HEK293T (cell line): ENCODE measurements around the gene TMEM106C.

Experiments used
- ARNT ChIP-seq: fragments of 450-650 bp; IDR thresholded peaks from 2 replicates; pipeline ENCODE4 v1.6.1; 2017; ENCODE audit warnings: mild to moderate bottlenecking
- CTBP1 ChIP-seq: fragments of 450-650 bp; IDR thresholded peaks from 2 replicates; pipeline ENCODE4 v1.6.1; 2016; ENCODE audit warnings: borderline replicate concordance
- ELF4 ChIP-seq: fragments of 450-650 bp; IDR thresholded peaks from 2 replicates; pipeline ENCODE4 v1.6.1; 2017; ENCODE audit warnings: antibody characterized with exemption
- FOXA1 ChIP-seq: fragments of 450-650 bp; IDR thresholded peaks from 2 replicates; pipeline ENCODE4 v1.6.1; 2016; ENCODE audit warnings: mild to moderate bottlenecking
- FOXK2 ChIP-seq: fragments of 450-650 bp; IDR thresholded peaks from 2 replicates; pipeline ENCODE4 v1.6.1; 2016; ENCODE audit warnings: mild to moderate bottlenecking
- FOXM1 ChIP-seq: fragments of 450-650 bp; IDR thresholded peaks from 2 replicates; pipeline ENCODE4 v1.6.1; 2017; ENCODE audit warnings: mild to moderate bottlenecking, borderline replicate concordance
- NFRKB ChIP-seq: fragments of 450-650 bp; IDR thresholded peaks from 2 replicates; pipeline ENCODE4 v1.6.1; 2016; ENCODE audit warnings: mild to moderate bottlenecking, moderate library complexity
- PKNOX1 ChIP-seq: fragments of 450-650 bp; IDR thresholded peaks from 2 replicates; pipeline ENCODE4 v1.6.1; 2016
- SP1 ChIP-seq: fragments of 450-650 bp; IDR thresholded peaks from 2 replicates; pipeline ENCODE4 v1.6.1; 2017
- SUZ12 ChIP-seq: fragments of 450-650 bp; IDR thresholded peaks from 2 replicates; pipeline ENCODE4 v1.6.1; 2016; ENCODE audit warnings: mild to moderate bottlenecking
- TARDBP ChIP-seq: fragments of 450-650 bp; IDR thresholded peaks from 2 replicates; pipeline ENCODE4 v1.6.1; 2016
- ZNF384 ChIP-seq: fragments of 450-650 bp; IDR thresholded peaks from 2 replicates; pipeline ENCODE4 v1.6.1; 2016

GRCh38 chr12:47992776-47993175 lies 29.4 kb downstream of the TMEM106C start:
- no peak for TF ChIP-seq ZNF384
- TF ChIP-seq FOXK2, result no peak
- TF ChIP-seq NFRKB, result no peak
- no peak for TF ChIP-seq ELF4
- TF ChIP-seq ARNT, result no peak
- no peak for TF ChIP-seq TARDBP
- TF ChIP-seq SUZ12, result no peak
- TF ChIP-seq PKNOX1, result no peak
- TF ChIP-seq CTBP1, result no peak
- TF ChIP-seq SP1, result no peak
- TF ChIP-seq FOXA1, result no peak
- TF ChIP-seq FOXM1, result no peak
